ENCODE results near the gene SGSM1. TPM values are rescaled to one million over a fixed set of nuclear protein-coding genes. Genes with fewer than 3 reads are reported as not detected.

Gene SGSM1
- total RNA-seq, 1 donor: not detected

- no peaks in the 10 kb centered on the region for H3K36me3 ChIP-seq (ENCODE audit: insufficient read depth, low read length)
- no peaks in the 10 kb centered on the region for H3K4me1 ChIP-seq (ENCODE audit: insufficient read depth, low read length)
- no peak overlapping the region for H2AFZ ChIP-seq (ENCODE audit: low read length)
- H3K4me2 ChIP-seq (ENCODE audit: insufficient read depth, low read length): no peak overlapping the region
- no peaks in the 10 kb centered on the region for H4K20me1 ChIP-seq (ENCODE audit: insufficient read depth, low read length)
- no peaks in the 10 kb centered on the region for H3K9me3 ChIP-seq (ENCODE audit: low read depth, low read length)
- peak; percentile 48 for DNase-seq (ENCODE audit: insufficient read length, low spot score, missing footprints)
- no peaks in the 10 kb centered on the region for H3K79me2 ChIP-seq (ENCODE audit: insufficient read depth, low read length)
- no peak for TF ChIP-seq CTCF (IDR thresholded peaks at IDR 0.05; ENCODE audit: extremely low read depth, low read depth, low read length)
- H3K27ac ChIP-seq (ENCODE audit: low read depth, low read length): no peak overlapping the region
- H3K4me3 ChIP-seq (ENCODE audit: insufficient read depth, low read length): no peak overlapping the region
- peaks cover 6% of the 10 kb centered on the region for H3K27me3 ChIP-seq (ENCODE audit: insufficient read depth, low read length)
Measured at GRCh38 chr22:24807284-24807950, 1.4 kb downstream of the SGSM1 start.

- Histone ChIP-seq H3K36me3 (ENCODE audit: insufficient read depth, low read length) (no peaks in the 10 kb centered on the region), H3K27ac (ENCODE audit: low read depth, low read length) (no peak overlapping the region), H4K20me1 (ENCODE audit: insufficient read depth, low read length) (no peaks in the 10 kb centered on the region), H3K27me3 (ENCODE audit: insufficient read depth, low read length) (peaks cover 13% of the 10 kb centered on the region), H3K4me3 (ENCODE audit: insufficient read depth, low read length) (no peak overlapping the region), H3K9me3 (ENCODE audit: low read depth, low read length) (no peaks in the 10 kb centered on the region), H3K4me2 (ENCODE audit: insufficient read depth, low read length) (no peak overlapping the region), H3K79me2 (ENCODE audit: insufficient read depth, low read length) (no peaks in the 10 kb centered on the region), H3K4me1 (ENCODE audit: insufficient read depth, low read length) (no peaks in the 10 kb centered on the region), H2AFZ (ENCODE audit: low read length) (no peak overlapping the region)
- no peak for TF ChIP-seq CTCF (IDR thresholded peaks at IDR 0.05; ENCODE audit: extremely low read depth, low read depth, low read length)
- peak; percentile 48 for DNase-seq (ENCODE audit: insufficient read length, low spot score, missing footprints)
Measured at GRCh38 chr22:24809331-24809730, 3.3 kb downstream of the SGSM1 start.

- Histone ChIP-seq H2AFZ (ENCODE audit: low read length) (no peak overlapping the region), H3K4me3 (ENCODE audit: insufficient read depth, low read length) (no peak overlapping the region), H3K36me3 (ENCODE audit: insufficient read depth, low read length) (no peaks in the 10 kb centered on the region), H4K20me1 (ENCODE audit: insufficient read depth, low read length) (no peaks in the 10 kb centered on the region), H3K4me2 (ENCODE audit: insufficient read depth, low read length) (no peak overlapping the region), H3K79me2 (ENCODE audit: insufficient read depth, low read length) (no peaks in the 10 kb centered on the region), H3K27me3 (ENCODE audit: insufficient read depth, low read length) (peaks cover 13% of the 10 kb centered on the region), H3K4me1 (ENCODE audit: insufficient read depth, low read length) (no peaks in the 10 kb centered on the region), H3K27ac (ENCODE audit: low read depth, low read length) (no peak overlapping the region), H3K9me3 (ENCODE audit: low read depth, low read length) (no peaks in the 10 kb centered on the region)
- DNase-seq (ENCODE audit: insufficient read length, low spot score, missing footprints): peak; percentile 62
- TF ChIP-seq CTCF (IDR thresholded peaks at IDR 0.05; ENCODE audit: extremely low read depth, low read depth, low read length): no peak
Measured at GRCh38 chr22:24810043-24810749, 4.2 kb downstream of the SGSM1 start.
